Measurements from ENCODE around the gene NKTR. TPM values are rescaled to one million over a fixed set of nuclear protein-coding genes. Genes with fewer than 3 reads are reported as not detected.

NKTR gene
- total and polyA plus RNA-seq, 7 donors = 9.0 to 23.0 (median 14.1) TPM

DNA sequence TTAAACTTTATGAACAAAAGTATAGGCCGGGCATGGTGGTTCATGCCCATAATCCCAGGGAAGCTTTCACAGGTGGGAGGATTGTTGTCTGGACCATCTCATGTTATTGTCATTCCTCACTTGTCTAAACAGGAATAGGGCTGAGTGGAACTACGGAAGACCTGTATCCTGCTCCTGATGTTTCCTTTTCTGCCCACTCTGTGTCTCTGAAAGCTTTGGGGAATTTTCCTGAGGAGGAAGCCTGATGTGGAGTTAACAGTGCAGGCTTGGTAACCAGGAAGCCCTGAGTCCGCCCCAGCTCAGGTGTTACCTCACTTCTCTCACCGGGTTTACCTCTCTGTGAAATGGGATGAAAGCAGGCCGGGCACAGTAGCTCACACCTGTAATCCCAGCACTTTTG, 11.9 kb upstream of the NKTR start:
- TF ChIP-seq, protein P1, sequence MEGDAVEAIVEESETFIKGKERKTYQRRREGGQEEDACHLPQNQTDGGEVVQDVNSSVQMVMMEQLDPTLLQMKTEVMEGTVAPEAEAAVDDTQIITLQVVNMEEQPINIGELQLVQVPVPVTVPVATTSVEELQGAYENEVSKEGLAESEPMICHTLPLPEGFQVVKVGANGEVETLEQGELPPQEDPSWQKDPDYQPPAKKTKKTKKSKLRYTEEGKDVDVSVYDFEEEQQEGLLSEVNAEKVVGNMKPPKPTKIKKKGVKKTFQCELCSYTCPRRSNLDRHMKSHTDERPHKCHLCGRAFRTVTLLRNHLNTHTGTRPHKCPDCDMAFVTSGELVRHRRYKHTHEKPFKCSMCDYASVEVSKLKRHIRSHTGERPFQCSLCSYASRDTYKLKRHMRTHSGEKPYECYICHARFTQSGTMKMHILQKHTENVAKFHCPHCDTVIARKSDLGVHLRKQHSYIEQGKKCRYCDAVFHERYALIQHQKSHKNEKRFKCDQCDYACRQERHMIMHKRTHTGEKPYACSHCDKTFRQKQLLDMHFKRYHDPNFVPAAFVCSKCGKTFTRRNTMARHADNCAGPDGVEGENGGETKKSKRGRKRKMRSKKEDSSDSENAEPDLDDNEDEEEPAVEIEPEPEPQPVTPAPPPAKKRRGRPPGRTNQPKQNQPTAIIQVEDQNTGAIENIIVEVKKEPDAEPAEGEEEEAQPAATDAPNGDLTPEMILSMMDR (IDR thresholded peaks at IDR 0.05) = no peak
- Histone ChIP-seq H3K9me3 (no peaks in the 10 kb centered on the region), H3K36me3 (ENCODE audit: insufficient read depth in 1 of 2, low read depth in 1 of 2) (no peaks in the 10 kb centered on the region), H3K4me3 (no peak overlapping the region), H3K4me1 (no peaks in the 10 kb centered on the region), H3K27me3 (ENCODE audit: insufficient read depth in 3 of 3, low read length in 2 of 3) (no peaks in the 10 kb centered on the region), H3K27ac (no peak overlapping the region)
- ATAC-seq = no peak
- 73 to 85% (median 74%) methylated on average over 5 of the region's 5 CpGs for WGBS, 3 donors
- intact Hi-C loops (cut with DNase I) = loop anchor here in 1 of 2 donors (5.0 kb wide), 1 partner anchor 169 kb away; no protein-coding TSS in a partner anchor
- DNase-seq = no peak

DNA sequence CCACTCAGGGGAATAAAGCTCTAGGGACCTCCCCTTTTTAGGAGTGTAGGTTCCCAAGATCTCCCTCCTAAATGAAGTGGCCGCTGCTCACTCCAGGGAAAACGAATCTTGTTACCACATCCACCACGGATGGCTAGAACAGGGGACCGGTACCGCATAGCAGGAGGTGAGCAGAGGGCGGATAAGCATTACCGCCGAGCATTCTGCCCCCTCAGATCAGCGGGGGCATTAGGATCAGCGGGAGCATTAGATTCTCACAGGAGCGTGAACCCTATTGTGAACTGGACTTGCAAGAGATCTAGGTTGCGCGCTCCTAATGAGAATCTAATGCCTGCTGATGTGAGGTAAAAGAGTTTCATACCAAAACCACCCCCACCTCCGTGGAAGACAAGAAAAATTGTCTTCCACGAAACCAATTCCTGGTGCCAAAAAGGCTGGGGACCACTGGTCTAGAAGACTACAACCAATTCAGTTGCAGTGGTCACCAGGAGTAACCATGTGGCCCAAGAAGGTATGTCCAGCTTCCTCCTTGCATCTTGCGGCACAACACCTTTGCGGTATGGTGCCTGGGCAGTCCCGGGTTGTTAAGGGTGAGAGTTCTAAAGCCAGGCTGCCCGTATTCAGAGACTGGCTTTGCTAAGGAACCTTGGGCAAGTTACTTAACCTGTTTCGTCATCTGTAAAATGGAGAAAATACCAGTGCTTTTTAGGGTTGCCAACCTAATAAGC, 10.9 kb upstream of the NKTR start:
- no peaks in the 10 kb centered on the region for H3K4me1 ChIP-seq
- H3K27ac ChIP-seq = peak overlapping the region; percentile 81
- peak overlapping the region; percentile 82 for H3K4me3 ChIP-seq
- H3K36me3 ChIP-seq (ENCODE audit: insufficient read depth in 1 of 2, low read depth in 1 of 2) = peaks cover 0 to 5% of the 10 kb centered on the region in 2 donors
- no peak for DNase-seq
- 90 to 94% (median 90%) methylated on average over 20 of the region's 20 CpGs for WGBS, 3 donors
- intact Hi-C loops (cut with DNase I) = loop anchor here in 1 of 2 donors (5.0 kb wide), 1 partner anchor 168 kb away; no protein-coding TSS in a partner anchor
- TF ChIP-seq, protein P1 (IDR thresholded peaks at IDR 0.05) = no peak
- no peak for ATAC-seq
- H3K9me3 ChIP-seq = no peaks in the 10 kb centered on the region
- H3K27me3 ChIP-seq (ENCODE audit: insufficient read depth in 3 of 3, low read length in 2 of 3) = no peaks in the 10 kb centered on the region

DNA sequence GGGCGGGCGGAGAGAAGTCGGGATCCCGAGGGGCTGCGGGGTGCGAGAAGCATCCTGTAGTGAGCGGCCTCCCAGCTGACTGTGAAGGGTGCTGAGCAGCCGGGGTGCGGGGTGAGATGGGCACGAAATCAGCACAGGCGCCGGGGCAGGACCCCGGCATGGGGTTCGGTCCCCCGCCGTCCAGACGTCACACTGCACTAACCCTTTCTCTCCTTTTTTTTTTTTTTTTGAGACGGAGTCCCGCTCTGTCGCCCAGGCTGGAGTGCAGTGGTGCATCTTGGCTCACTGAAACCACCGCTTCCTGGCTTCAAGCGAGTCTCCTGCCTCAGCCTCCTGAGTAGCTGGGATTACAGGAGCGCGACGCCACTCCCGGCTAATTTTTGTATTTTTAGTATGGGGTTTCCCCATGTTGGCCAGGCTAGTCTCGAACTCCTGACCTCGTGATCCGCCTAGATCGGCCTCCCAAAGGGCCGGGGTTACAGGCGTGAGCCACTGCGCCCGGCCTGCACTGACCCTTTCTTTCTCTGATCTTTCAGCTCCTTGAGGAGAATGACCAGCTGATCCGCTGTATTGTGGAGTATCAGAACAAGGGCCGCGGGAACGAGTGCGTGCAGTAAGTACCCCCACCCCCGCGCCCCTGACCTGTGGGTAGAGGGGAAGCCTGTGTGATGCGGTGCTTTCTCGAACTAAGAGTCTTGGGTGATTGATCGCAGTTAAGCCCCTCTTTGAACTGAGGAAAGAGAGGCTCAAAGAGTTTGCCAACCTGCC, 9.3 kb upstream of the NKTR start:
- 8% methylated on average over 37 to 44 of the region's 44 CpGs for WGBS, 3 donors

DNA sequence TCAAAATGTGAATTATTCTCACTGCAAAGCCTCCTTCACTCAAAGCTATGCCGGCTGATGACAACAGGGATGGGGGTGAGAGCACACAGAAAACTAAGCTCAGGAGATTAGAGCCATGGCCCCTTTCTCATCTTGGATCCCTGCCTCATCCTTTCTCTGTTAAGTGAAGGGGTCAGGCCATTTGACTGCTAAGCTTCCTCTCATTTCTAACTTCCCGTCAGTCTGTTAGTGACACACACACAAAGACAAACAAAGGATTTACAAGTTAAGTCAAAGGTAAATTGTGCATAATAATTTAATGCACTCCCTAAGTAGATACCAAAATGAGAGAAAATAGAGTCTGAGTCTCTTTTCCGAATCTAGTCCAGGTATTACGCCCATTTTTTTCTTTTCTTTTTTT, 8.7 kb upstream of the NKTR start:
- peak overlapping the region; percentile 81 for H3K27ac ChIP-seq
- intact Hi-C loops (cut with DNase I) = no loop called here
- DNase-seq (no peak), ATAC-seq (no peak)
- WGBS, 3 donors = 73 to 74% (median 74%) methylated on average over 4 of the region's 4 CpGs
- peaks cover 0 to 13% of the 10 kb centered on the region in 2 donors for H3K36me3 ChIP-seq (ENCODE audit: insufficient read depth in 1 of 2, low read depth in 1 of 2)
- H3K4me1 ChIP-seq = no peaks in the 10 kb centered on the region
- TF ChIP-seq, protein P1 (IDR thresholded peaks at IDR 0.05) = no peak
- H3K27me3 ChIP-seq (ENCODE audit: insufficient read depth in 3 of 3, low read length in 2 of 3) = no peaks in the 10 kb centered on the region
- H3K9me3 ChIP-seq = no peaks in the 10 kb centered on the region
- peak overlapping the region; percentile 82 for H3K4me3 ChIP-seq

More for the DNA sequence above, 9.3 kb upstream of the NKTR start:
- Histone ChIP-seq H3K36me3 (ENCODE audit: insufficient read depth in 1 of 2, low read depth in 1 of 2) (peaks cover 0 to 13% of the 10 kb centered on the region in 2 donors), H3K9me3 (no peaks in the 10 kb centered on the region), H3K27ac (peak overlapping the region; percentile 81), H3K4me1 (no peaks in the 10 kb centered on the region), H3K27me3 (ENCODE audit: insufficient read depth in 3 of 3, low read length in 2 of 3) (no peaks in the 10 kb centered on the region), H3K4me3 (peak overlapping the region; percentile 82)
- intact Hi-C loops (cut with DNase I) = no loop called here
- peak; percentile 13 to 58 for DNase-seq
- TF ChIP-seq, protein P1 (IDR thresholded peaks at IDR 0.05) = no peak
- peak in 3 of 4 donors; percentile 1 to 46 (median 44) for ATAC-seq
